Activated CD4-positive, alpha-beta memory T cell treated with anti-CD3 and anti-CD28 coated beads for 36 hours (primary cell): ENCODE results near the gene TRPM7. TPM values are rescaled to one million over a fixed set of nuclear protein-coding genes. Genes with fewer than 3 reads are reported as not detected.

Experiments
- total RNA-seq, 2 experiments: library from RNA; stranded (reverse); gene quantifications; one replicate each; pipeline ENCODE4 v1.2.3, GENCODE V29; 2021

Gene TRPM7
- total RNA-seq, 2 experiments from 2014 or later = 37.4 to 44.8 TPM

Other genes with a start within 250 kb of the TRPM7 start
- not detected for gene USP50, start 140.1 kb downstream of the TRPM7 start, total RNA-seq
- gene SPPL2A, start 78.9 kb upstream of the TRPM7 start, total RNA-seq = 10 to 100 TPM; 79.9 to 82.1 TPM
- 10 to 100 TPM; 12.0 to 12.7 TPM for gene AP4E1, start 221.9 kb upstream of the TRPM7 start, total RNA-seq